ENCODE results near the gene NEUROD2.

Gene NEUROD2

GRCh38 chr17:39578272-39578671 lies 29.4 kb downstream of the NEUROD2 start:
- DNase-seq: no peak

- no peak for DNase-seq
These were observed 31.5 kb downstream of the NEUROD2 start for GRCh38 chr17:39576187-39576586.

GRCh38 chr17:39573447-39574298 lies 34.0 kb downstream of the NEUROD2 start:
- DNase-seq: no peak

GRCh38 chr17:39572121-39572520 lies 35.6 kb downstream of the NEUROD2 start:
- no peak for DNase-seq

GRCh38 chr17:39569126-39569525 lies 38.6 kb downstream of the NEUROD2 start:
- no peak for DNase-seq

- DNase-seq: peak; percentile 41
These were observed 39.0 kb downstream of the NEUROD2 start for GRCh38 chr17:39568702-39569101.

GRCh38 chr17:39566094-39566850 lies 41.4 kb downstream of the NEUROD2 start:
- DNase-seq: no peak

GRCh38 chr17:39564211-39564848 lies 43.4 kb downstream of the NEUROD2 start:
- no peak for DNase-seq

GRCh38 chr17:39563476-39563875 lies 44.2 kb downstream of the NEUROD2 start:
- peak; percentile 19 for DNase-seq

GRCh38 chr17:39562976-39563375 lies 44.7 kb downstream of the NEUROD2 start:
- DNase-seq: no peak

- DNase-seq: no peak
These were observed 45.3 kb downstream of the NEUROD2 start for GRCh38 chr17:39562395-39562794.

- no peak for DNase-seq
These were observed 51.3 kb downstream of the NEUROD2 start for GRCh38 chr17:39556423-39556822.

- DNase-seq: no peak
These were observed 52.4 kb downstream of the NEUROD2 start for GRCh38 chr17:39555368-39555767.
